Hepatocyte (in vitro differentiated cells): Measurements from ENCODE around the gene SUPT20HL1. TPM values are rescaled to one million over a fixed set of nuclear protein-coding genes. Genes with fewer than 3 reads are reported as not detected.
A peak's percentile ranks its signal among the peaks of the same experiment; 100 is the strongest.

Source experiments
- DNase-seq: peaks from one replicate; pipeline ENCODE4 v3.0.0-alpha.2; 2016; ENCODE audit warnings: low spot score
- H2AFZ ChIP-seq: fragments of 200-600 bp; sonication (generic); 2 replicates; pipeline ENCODE4 v1.6.0; 2016; ENCODE audit warnings: antibody characterized with exemption, mild to moderate bottlenecking
- H3K27ac ChIP-seq: fragments of 200-600 bp; sonication (generic); 2 replicates; pipeline ENCODE4 v1.5.1; 2016; ENCODE audit warnings: mild to moderate bottlenecking
- H3K27me3 ChIP-seq: fragments of 200-600 bp; sonication (generic); 2 replicates; pipeline ENCODE4 v1.6.1; 2016
- H3K36me3 ChIP-seq: fragments of 200-600 bp; sonication (generic); replicated peaks from 2 replicates; pipeline ENCODE4 v1.5.1; 2016; ENCODE audit warnings: low read depth; ENCODE audit not compliant: insufficient read depth
- H3K4me1 ChIP-seq: fragments of 200-600 bp; sonication (generic); 2 replicates; pipeline ENCODE4 v1.5.1; 2016; ENCODE audit warnings: mild to moderate bottlenecking, moderate library complexity; ENCODE audit not compliant: insufficient read depth
- H3K4me2 ChIP-seq: fragments of 200-600 bp; sonication (generic); 2 replicates; pipeline ENCODE4 v1.6.0; 2016
- H3K4me3 ChIP-seq: fragments of 200-600 bp; sonication (generic); 2 replicates; pipeline ENCODE4 v1.5.1; 2016; ENCODE audit warnings: mild to moderate bottlenecking
- H3K79me2 ChIP-seq: fragments of 200-600 bp; sonication (generic); 2 replicates; pipeline ENCODE4 v1.6.0; 2017; ENCODE audit warnings: mild to moderate bottlenecking
- H3K9me2 ChIP-seq: fragments of 200-600 bp; sonication (generic); replicated peaks from 2 replicates; pipeline ENCODE4 v1.6.0; 2017; ENCODE audit warnings: mild to moderate bottlenecking; ENCODE audit not compliant: insufficient read depth
- H3K9me3 ChIP-seq: fragments of 200-600 bp; sonication (generic); 2 replicates; pipeline ENCODE4 v1.5.1; 2016; ENCODE audit warnings: low read depth, mild to moderate bottlenecking
- H4K20me1 ChIP-seq: fragments of 200-600 bp; sonication (generic); 2 replicates; pipeline ENCODE4 v1.6.0; 2016; ENCODE audit warnings: mild to moderate bottlenecking; ENCODE audit not compliant: insufficient read depth, poor library complexity, severe bottlenecking
- CTCF ChIP-seq: fragments of 200-600 bp; sonication (generic); IDR thresholded peaks from 2 replicates; pipeline ENCODE4 v1.5.1; 2016; ENCODE audit warnings: antibody characterized with exemption, mild to moderate bottlenecking; ENCODE audit not compliant: poor library complexity
- EZH2 ChIP-seq: fragments of 200-600 bp; sonication (generic); IDR thresholded peaks from 2 replicates; pipeline ENCODE4 v1.6.1; 2016; ENCODE audit warnings: antibody characterized with exemption, mild to moderate bottlenecking, borderline replicate concordance
- EZH2phosphoT487 ChIP-seq: fragments of 200-600 bp; sonication (generic); IDR thresholded peaks from one replicate; pipeline ENCODE4 v1.6.1; 2018; ENCODE audit warnings: antibody characterized with exemption, mild to moderate bottlenecking, low read depth, moderate library complexity; ENCODE audit not compliant: unreplicated experiment, severe bottlenecking
- WGBS: methylation state at CpG from one replicate; pipeline ENCODE4 v1.1.6; 2016; ENCODE audit warnings: low lambda C conversion rate; ENCODE audit errors: missing lambda C conversion rate; 5-methylcytosine and 5-hydroxymethylcytosine counted together
- polyA plus RNA-seq: library from polyadenylated mRNA; unstranded; fragments of >200 nt; fragmentation: Nextera tagmentation; extraction: Ambion mirVana; gene quantifications from 2 replicates; pipeline ENCODE4 v1.2.1, GENCODE V29; 2016
- total RNA-seq: library from RNA; depleted of rRNA; stranded (reverse); fragments of >200 nt; gene quantifications from 2 replicates; pipeline ENCODE4 v1.2.3, GENCODE V29; 2014

The SUPT20HL1 gene
- total and polyA plus RNA-seq, 2 experiments from 2014 or later: 0.07 TPM; not detected in 1

GRCh38 chrX:24341795-24342194, 18.6 kb upstream of the SUPT20HL1 start:
- TF ChIP-seq CTCF (no peak), EZH2 (no peak), EZH2phosphoT487 (no peak)
- no peaks in the 10 kb centered on the region for H3K4me1 ChIP-seq

GRCh38 chrX:24343719-24344118, 16.7 kb upstream of the SUPT20HL1 start:
- H3K27ac ChIP-seq: no peak overlapping the region
- H3K27me3 ChIP-seq: no peaks in the 10 kb centered on the region
- no peak for TF ChIP-seq CTCF
- TF ChIP-seq EZH2: no peak
- TF ChIP-seq EZH2phosphoT487: no peak
- no peak overlapping the region for H2AFZ ChIP-seq
- no peaks in the 10 kb centered on the region for H3K9me2 ChIP-seq
- no peaks in the 10 kb centered on the region for H3K9me3 ChIP-seq
- H3K4me3 ChIP-seq: no peak overlapping the region
- H3K79me2 ChIP-seq: no peaks in the 10 kb centered on the region
- no peaks in the 10 kb centered on the region for H4K20me1 ChIP-seq
- 89% methylated on average over 9 of the region's 9 CpGs for WGBS
- H3K36me3 ChIP-seq: no peaks in the 10 kb centered on the region
- H3K4me2 ChIP-seq: no peak overlapping the region
- H3K4me1 ChIP-seq: peaks cover 12% of the 10 kb centered on the region
- no peak for DNase-seq

More at GRCh38 chrX:24341795-24342194, 18.6 kb upstream of the SUPT20HL1 start:
- Histone ChIP-seq H4K20me1 (no peaks in the 10 kb centered on the region), H3K79me2 (no peaks in the 10 kb centered on the region), H3K9me2 (no peaks in the 10 kb centered on the region), H2AFZ (no peak overlapping the region), H3K4me3 (no peak overlapping the region), H3K4me2 (no peak overlapping the region), H3K36me3 (no peaks in the 10 kb centered on the region), H3K9me3 (no peaks in the 10 kb centered on the region), H3K27me3 (no peaks in the 10 kb centered on the region), H3K27ac (no peak overlapping the region)
- WGBS: 82% methylated on average over 1 of the region's 1 CpG
- no peak for DNase-seq

GRCh38 chrX:24347881-24348280, 12.6 kb upstream of the SUPT20HL1 start:
- H3K36me3 ChIP-seq: no peaks in the 10 kb centered on the region
- peak overlapping the region; percentile 37 for H3K4me2 ChIP-seq
- H3K27ac ChIP-seq: peak overlapping the region; percentile 16
- no peaks in the 10 kb centered on the region for H4K20me1 ChIP-seq
- H3K27me3 ChIP-seq: no peaks in the 10 kb centered on the region
- no peak for TF ChIP-seq EZH2phosphoT487
- no peak for TF ChIP-seq CTCF
- TF ChIP-seq EZH2: no peak
- 5% methylated on average over 1 of the region's 1 CpG for WGBS
- no peaks in the 10 kb centered on the region for H3K79me2 ChIP-seq
- H3K4me3 ChIP-seq: no peak overlapping the region
- H3K9me2 ChIP-seq: no peaks in the 10 kb centered on the region
- H3K9me3 ChIP-seq: no peaks in the 10 kb centered on the region
- peaks cover 12% of the 10 kb centered on the region for H3K4me1 ChIP-seq
- peak; percentile 44 for DNase-seq
- no peak overlapping the region for H2AFZ ChIP-seq

GRCh38 chrX:24350217-24350616, 10.2 kb upstream of the SUPT20HL1 start:
- Histone ChIP-seq H3K9me2 (no peaks in the 10 kb centered on the region), H3K4me1 (peaks cover 12% of the 10 kb centered on the region), H3K36me3 (no peaks in the 10 kb centered on the region), H3K4me2 (no peak overlapping the region), H3K79me2 (no peaks in the 10 kb centered on the region), H3K9me3 (no peaks in the 10 kb centered on the region), H3K27ac (no peak overlapping the region), H4K20me1 (no peaks in the 10 kb centered on the region), H2AFZ (no peak overlapping the region), H3K27me3 (no peaks in the 10 kb centered on the region), H3K4me3 (no peak overlapping the region)
- WGBS: 97% methylated on average over 4 of the region's 4 CpGs
- no peak for DNase-seq
- TF ChIP-seq EZH2phosphoT487 (no peak), CTCF (no peak), EZH2 (no peak)
